ENCODE measurements around the gene GOLGA5. TPM values are rescaled to one million over a fixed set of nuclear protein-coding genes. Genes with fewer than 3 reads are reported as not detected.

Gene GOLGA5
- total and polyA plus RNA-seq, 2 experiments from 2014 or later: 26.2 to 30.2 TPM

GRCh38 chr14:92847278-92847677 is 53.2 kb downstream of the GOLGA5 start:
- TF ChIP-seq ZNF114 (CRISPR knock-in tag; IDR thresholded peaks at IDR 0.05) (no peak), JUNB (IDR thresholded peaks at IDR 0.05; ENCODE audit: unreplicated experiment) (no peak), REST (IDR thresholded peaks at IDR 0.05; ENCODE audit: unreplicated experiment) (no peak), POLR2AphosphoS5 (IDR thresholded peaks at IDR 0.05; ENCODE audit: low read depth) (no peak)
- TF ChIP-seq, protein P1, sequence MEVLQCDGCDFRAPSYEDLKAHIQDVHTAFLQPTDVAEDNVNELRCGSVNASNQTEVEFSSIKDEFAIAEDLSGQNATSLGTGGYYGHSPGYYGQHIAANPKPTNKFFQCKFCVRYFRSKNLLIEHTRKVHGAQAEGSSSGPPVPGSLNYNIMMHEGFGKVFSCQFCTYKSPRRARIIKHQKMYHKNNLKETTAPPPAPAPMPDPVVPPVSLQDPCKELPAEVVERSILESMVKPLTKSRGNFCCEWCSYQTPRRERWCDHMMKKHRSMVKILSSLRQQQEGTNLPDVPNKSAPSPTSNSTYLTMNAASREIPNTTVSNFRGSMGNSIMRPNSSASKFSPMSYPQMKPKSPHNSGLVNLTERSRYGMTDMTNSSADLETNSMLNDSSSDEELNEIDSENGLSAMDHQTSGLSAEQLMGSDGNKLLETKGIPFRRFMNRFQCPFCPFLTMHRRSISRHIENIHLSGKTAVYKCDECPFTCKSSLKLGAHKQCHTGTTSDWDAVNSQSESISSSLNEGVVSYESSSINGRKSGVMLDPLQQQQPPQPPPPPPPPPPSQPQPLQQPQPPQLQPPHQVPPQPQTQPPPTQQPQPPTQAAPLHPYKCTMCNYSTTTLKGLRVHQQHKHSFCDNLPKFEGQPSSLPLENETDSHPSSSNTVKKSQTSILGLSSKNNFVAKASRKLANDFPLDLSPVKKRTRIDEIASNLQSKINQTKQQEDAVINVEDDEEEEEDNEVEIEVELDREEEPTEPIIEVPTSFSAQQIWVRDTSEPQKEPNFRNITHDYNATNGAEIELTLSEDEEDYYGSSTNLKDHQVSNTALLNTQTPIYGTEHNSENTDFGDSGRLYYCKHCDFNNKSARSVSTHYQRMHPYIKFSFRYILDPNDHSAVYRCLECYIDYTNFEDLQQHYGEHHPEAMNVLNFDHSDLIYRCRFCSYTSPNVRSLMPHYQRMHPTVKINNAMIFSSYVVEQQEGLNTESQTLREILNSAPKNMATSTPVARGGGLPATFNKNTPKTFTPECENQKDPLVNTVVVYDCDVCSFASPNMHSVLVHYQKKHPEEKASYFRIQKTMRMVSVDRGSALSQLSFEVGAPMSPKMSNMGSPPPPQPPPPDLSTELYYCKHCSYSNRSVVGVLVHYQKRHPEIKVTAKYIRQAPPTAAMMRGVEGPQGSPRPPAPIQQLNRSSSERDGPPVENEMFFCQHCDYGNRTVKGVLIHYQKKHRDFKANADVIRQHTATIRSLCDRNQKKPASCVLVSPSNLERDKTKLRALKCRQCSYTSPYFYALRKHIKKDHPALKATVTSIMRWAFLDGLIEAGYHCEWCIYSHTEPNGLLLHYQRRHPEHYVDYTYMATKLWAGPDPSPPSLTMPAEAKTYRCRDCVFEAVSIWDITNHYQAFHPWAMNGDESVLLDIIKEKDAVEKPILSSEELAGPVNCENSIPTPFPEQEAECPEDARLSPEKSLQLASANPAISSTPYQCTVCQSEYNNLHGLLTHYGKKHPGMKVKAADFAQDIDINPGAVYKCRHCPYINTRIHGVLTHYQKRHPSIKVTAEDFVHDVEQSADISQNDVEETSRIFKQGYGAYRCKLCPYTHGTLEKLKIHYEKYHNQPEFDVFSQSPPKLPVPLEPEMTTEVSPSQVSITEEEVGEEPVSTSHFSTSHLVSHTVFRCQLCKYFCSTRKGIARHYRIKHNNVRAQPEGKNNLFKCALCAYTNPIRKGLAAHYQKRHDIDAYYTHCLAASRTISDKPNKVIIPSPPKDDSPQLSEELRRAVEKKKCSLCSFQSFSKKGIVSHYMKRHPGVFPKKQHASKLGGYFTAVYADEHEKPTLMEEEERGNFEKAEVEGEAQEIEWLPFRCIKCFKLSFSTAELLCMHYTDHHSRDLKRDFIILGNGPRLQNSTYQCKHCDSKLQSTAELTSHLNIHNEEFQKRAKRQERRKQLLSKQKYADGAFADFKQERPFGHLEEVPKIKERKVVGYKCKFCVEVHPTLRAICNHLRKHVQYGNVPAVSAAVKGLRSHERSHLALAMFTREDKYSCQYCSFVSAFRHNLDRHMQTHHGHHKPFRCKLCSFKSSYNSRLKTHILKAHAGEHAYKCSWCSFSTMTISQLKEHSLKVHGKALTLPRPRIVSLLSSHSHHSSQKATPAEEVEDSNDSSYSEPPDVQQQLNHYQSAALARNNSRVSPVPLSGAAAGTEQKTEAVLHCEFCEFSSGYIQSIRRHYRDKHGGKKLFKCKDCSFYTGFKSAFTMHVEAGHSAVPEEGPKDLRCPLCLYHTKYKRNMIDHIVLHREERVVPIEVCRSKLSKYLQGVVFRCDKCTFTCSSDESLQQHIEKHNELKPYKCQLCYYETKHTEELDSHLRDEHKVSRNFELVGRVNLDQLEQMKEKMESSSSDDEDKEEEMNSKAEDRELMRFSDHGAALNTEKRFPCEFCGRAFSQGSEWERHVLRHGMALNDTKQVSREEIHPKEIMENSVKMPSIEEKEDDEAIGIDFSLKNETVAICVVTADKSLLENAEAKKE (CRISPR knock-in tag; IDR thresholded peaks at IDR 0.05): no peak
- H3K27ac ChIP-seq (ENCODE audit: low read depth): no peak overlapping the region
- H3F3A ChIP-seq (replicated peaks; ENCODE audit: low read depth): no peaks in the 10 kb centered on the region
- H3K4me2 ChIP-seq: no peak overlapping the region
- Mint-ChIP-seq H3K27me3 (ENCODE audit: insufficient read depth, low read depth, poor library complexity) (peaks cover 2% of the 10 kb centered on the region), H3K9me3 (peaks cover 21% of the 10 kb centered on the region), H3K27ac (no peak overlapping the region), H3K36me3 (ENCODE audit: low read depth) (peaks cover 7% of the 10 kb centered on the region; the same call in 2 of the 3 replicates), H3K4me3 (no peak overlapping the region), H3K4me1 (no peaks in the 10 kb centered on the region; the same call in 2 of the 3 replicates)
- ATAC-seq (no peak), DNase-seq (ENCODE audit: low spot score) (no peak)
- H3K79me2 ChIP-seq (replicated peaks; ENCODE audit: insufficient read depth): no peaks in the 10 kb centered on the region
- no peaks in the 10 kb centered on the region for H3K9me2 ChIP-seq (ENCODE audit: insufficient read depth)
- no peaks in the 10 kb centered on the region for H3K27me3 ChIP-seq (ENCODE audit: insufficient read depth)
- no peaks in the 10 kb centered on the region for H4K20me1 ChIP-seq (replicated peaks; ENCODE audit: insufficient read depth)
- H3K36me3 ChIP-seq (ENCODE audit: insufficient read depth): no peaks in the 10 kb centered on the region
- no peaks in the 10 kb centered on the region for H3K4me1 ChIP-seq (ENCODE audit: insufficient read depth)
- H3K4me3 ChIP-seq: no peak overlapping the region
- 0 out of 2 replicates have a peak overlapping the region, but pooled peaks have one; percentile 38 for H2AFZ ChIP-seq
